Measurements from ENCODE around the gene FOXN3.

Gene FOXN3

DNA sequence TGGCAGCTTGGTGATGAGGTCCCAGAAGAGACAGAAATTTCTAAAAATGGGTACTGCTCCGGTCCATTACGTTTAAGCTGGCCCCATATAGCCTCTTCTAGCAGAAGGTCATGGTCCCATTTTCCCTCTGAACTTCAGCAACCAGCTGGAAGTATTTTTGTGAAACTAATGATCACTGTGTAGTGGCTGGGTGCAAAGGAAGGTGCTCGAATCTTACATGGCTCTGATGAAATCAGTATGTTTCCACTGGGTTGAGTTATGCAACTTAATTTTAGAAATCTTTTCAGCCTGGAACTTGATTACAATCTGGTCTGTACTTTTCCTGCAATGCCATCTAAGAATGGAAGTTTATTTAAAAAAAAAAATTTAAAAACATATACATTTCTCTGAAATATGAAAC, 228.5 kb downstream of the FOXN3 start:
- Histone ChIP-seq H3K4me1 (peaks cover 0 to 53% (median 33%) of the 10 kb centered on the region in 4 donors), H3K27me3 (no peaks in the 10 kb centered on the region), H3K36me3 (no peaks in the 10 kb centered on the region), H3K4me3 (no peak overlapping the region), H3K27ac (no peak overlapping the region), H3K9me3 (no peaks in the 10 kb centered on the region)
- TF ChIP-seq, protein P1, sequence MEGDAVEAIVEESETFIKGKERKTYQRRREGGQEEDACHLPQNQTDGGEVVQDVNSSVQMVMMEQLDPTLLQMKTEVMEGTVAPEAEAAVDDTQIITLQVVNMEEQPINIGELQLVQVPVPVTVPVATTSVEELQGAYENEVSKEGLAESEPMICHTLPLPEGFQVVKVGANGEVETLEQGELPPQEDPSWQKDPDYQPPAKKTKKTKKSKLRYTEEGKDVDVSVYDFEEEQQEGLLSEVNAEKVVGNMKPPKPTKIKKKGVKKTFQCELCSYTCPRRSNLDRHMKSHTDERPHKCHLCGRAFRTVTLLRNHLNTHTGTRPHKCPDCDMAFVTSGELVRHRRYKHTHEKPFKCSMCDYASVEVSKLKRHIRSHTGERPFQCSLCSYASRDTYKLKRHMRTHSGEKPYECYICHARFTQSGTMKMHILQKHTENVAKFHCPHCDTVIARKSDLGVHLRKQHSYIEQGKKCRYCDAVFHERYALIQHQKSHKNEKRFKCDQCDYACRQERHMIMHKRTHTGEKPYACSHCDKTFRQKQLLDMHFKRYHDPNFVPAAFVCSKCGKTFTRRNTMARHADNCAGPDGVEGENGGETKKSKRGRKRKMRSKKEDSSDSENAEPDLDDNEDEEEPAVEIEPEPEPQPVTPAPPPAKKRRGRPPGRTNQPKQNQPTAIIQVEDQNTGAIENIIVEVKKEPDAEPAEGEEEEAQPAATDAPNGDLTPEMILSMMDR (IDR thresholded peaks at IDR 0.05), result no peak
- intact Hi-C loops (cut with DNase I; ENCODE audit: low total_unique reads), result no loop called here
- no peak for DNase-seq

DNA sequence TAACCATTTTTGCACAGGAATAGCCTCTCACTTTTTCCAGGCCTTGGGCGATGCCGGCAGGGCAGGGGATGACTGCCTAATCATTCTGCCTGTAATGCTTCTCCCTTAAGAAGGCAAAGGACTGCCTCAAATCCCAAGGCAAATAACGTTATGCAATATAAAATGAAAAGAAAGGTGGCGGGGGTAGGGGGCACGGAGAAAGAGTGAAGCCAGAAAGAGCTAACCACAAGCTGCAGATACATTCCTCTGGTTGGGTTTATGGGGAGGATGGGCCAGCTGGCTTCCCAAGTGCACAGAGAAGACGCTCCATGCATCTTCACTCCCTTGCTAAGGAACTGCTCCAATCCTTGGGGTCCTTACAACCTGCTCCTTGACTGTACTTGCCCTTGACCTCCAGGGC, 229.5 kb downstream of the FOXN3 start:
- Histone ChIP-seq H3K27ac (peak overlapping the region; percentile 2 to 16), H3K4me1 (peaks cover 0 to 47% (median 33%) of the 10 kb centered on the region in 4 donors), H3K4me3 (no peak overlapping the region), H3K27me3 (no peaks in the 10 kb centered on the region), H3K9me3 (no peaks in the 10 kb centered on the region), H3K36me3 (no peaks in the 10 kb centered on the region)
- no peak for DNase-seq
- TF ChIP-seq, protein P1 (IDR thresholded peaks at IDR 0.05), result no peak
- intact Hi-C loops (cut with DNase I; ENCODE audit: low total_unique reads), result no loop called here

DNA sequence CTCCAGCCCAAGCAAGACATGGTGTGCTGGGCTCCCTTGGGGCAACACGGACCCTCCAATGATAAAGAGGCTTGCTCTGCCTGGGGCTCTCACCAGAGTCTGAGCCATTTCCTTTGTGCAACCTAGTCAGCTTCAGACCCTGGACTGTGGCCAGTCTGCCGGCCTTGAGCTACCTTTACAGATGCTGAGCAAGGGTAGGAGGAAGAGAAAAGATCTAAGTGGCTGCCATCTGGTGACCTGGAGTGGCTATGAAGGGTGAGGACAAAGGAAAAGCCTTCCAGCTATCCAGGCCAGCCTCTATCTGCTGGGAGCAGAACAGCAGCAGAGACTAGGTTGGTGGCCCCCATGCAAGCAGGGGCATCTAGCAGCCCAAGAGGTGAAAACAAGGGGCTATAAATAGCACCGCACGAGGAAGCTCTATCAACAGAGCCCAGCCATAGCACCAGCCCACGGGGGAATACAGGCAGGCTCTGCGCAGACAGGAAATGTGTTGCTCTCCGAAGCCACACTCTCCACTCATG, 230.1 kb downstream of the FOXN3 start:
- TF ChIP-seq, protein P1 (IDR thresholded peaks at IDR 0.05), result no peak
- Histone ChIP-seq H3K27me3 (no peaks in the 10 kb centered on the region), H3K4me1 (peaks cover 0 to 47% (median 33%) of the 10 kb centered on the region in 4 donors), H3K36me3 (no peaks in the 10 kb centered on the region), H3K27ac (peak overlapping the region; percentile 2 to 16), H3K9me3 (no peaks in the 10 kb centered on the region), H3K4me3 (no peak overlapping the region)
- intact Hi-C loops (cut with DNase I; ENCODE audit: low total_unique reads), result no loop called here
- DNase-seq, result no peak

DNA sequence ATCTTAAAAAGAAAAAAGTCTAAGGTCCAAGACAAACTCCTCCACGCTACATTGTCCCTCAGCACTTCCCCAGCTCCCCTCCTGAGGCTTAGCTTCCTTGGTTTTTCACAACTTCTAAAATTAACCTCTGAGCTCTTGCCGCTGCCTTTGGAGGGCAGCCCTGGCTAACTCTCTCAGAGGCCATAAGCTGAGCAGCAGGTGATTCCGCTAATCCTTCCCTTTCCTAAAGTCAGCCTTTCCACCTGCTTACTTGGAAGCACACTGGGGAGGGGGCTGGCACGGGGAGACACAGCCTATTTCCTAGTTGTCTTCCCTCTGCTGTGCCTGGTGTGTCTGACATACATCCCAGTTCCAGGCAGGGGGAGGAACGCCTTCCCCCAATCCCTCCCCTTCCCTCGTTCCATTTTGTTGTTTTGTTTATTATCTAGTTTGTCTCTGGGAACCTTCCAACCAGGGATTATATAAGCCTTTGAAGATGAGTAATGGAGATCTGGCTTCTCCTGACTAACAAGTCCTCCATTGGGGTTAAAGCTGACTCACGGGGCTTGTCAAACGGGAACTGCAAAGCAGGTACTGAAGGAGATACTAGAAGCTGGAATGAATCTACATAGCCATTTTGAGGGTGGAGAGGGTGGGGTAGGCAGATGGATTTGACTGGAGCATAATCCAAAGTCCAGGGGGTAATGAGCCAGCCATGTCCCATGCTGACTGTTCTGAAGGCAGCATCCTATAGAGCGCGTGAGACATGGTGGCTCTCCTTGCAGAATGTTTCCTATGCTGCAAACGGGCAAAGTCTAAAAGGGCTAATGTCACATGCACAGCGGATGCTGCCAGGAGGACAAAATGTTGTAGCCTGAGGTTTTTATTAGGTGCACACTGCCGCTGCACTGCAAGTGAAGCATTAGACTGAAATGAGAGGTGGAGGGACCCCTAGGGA, 230.8 kb downstream of the FOXN3 start:
- intact Hi-C loops (cut with DNase I; ENCODE audit: low total_unique reads), result no loop called here
- Histone ChIP-seq H3K9me3 (no peaks in the 10 kb centered on the region), H3K27me3 (no peaks in the 10 kb centered on the region), H3K27ac (peak overlapping the region in 1 of 2 donors; percentile 8), H3K36me3 (no peaks in the 10 kb centered on the region), H3K4me3 (no peak overlapping the region), H3K4me1 (peaks cover 0 to 49% (median 33%) of the 10 kb centered on the region in 4 donors)
- TF ChIP-seq, protein P1 (IDR thresholded peaks at IDR 0.05), result no peak
- DNase-seq, result no peak

DNA sequence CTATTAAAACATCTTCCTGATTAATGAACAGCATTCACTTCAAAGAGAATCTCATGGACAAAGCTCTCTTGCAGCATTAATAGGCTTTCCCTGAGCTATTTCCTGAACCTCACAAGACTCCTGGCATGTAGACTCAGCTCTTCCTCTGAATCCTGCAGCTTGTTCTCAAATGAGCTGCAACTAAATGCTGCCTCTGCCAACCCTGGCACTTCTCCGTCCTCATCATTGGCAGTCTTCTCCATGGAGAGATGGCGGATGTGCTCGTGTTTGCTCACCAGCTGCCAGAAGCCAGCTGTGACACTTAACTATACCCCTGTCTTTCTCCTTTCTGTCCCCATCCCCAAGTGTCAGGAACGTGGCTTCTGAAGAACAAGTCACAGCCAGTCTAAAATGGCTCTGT, 232.1 kb downstream of the FOXN3 start:
- H3K4me3 ChIP-seq, result no peak overlapping the region
- no peak for DNase-seq
- no peaks in the 10 kb centered on the region for H3K36me3 ChIP-seq
- no peaks in the 10 kb centered on the region for H3K9me3 ChIP-seq
- TF ChIP-seq, protein P1 (IDR thresholded peaks at IDR 0.05), result no peak
- H3K27ac ChIP-seq, result peak overlapping the region; percentile 8 to 15
- intact Hi-C loops (cut with DNase I; ENCODE audit: low total_unique reads), result no loop called here
- peaks cover 0 to 59% (median 39%) of the 10 kb centered on the region in 4 donors for H3K4me1 ChIP-seq
- no peaks in the 10 kb centered on the region for H3K27me3 ChIP-seq
